Measurements from ENCODE around the gene TPPP3.

DNA sequence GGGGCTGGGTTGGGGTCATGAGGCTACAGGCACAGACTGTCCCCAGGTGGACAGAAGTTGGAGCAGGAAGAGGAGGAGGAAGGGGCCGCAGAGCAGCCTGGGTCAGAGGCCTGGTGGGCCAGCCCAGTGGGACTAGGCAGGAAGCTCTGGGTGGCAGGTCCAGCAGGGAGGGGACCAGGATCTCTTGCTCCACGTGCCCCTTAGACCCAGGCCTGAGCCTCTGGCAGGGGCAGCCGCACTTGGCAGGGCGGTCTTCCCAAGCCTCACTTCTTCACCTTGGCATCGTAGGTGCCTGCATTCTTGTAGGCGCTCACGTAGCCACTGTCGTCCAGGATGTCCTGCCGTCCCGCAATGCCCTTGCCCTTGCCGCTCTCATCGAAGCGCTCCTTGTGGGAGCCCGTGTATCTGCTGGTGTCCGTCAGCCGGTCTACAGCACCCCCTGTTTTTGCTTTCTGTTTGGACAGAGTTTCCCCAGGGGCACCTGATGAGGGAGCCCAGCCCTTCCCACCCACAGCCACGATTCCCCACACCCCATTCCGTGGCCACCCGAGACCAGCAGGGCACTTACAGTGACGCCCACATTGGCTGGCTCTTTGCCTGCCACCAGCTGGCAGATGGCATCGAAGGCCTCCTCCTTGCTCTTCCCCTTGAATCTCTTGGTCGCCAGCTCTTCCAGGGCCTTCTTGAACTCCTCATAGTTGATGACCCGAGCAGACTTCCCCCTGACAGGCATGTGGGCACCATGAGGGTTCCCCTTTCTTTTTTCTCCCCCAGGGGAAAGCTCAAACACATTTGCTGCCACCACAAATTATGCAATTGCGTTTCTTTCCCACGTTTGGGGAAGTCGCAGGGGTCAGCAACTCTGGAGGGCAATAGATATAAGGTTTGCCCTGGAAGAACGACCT, 3.1 kb downstream of the TPPP3 start:
- TF ChIP-seq, protein P1, sequence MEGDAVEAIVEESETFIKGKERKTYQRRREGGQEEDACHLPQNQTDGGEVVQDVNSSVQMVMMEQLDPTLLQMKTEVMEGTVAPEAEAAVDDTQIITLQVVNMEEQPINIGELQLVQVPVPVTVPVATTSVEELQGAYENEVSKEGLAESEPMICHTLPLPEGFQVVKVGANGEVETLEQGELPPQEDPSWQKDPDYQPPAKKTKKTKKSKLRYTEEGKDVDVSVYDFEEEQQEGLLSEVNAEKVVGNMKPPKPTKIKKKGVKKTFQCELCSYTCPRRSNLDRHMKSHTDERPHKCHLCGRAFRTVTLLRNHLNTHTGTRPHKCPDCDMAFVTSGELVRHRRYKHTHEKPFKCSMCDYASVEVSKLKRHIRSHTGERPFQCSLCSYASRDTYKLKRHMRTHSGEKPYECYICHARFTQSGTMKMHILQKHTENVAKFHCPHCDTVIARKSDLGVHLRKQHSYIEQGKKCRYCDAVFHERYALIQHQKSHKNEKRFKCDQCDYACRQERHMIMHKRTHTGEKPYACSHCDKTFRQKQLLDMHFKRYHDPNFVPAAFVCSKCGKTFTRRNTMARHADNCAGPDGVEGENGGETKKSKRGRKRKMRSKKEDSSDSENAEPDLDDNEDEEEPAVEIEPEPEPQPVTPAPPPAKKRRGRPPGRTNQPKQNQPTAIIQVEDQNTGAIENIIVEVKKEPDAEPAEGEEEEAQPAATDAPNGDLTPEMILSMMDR (IDR thresholded peaks at IDR 0.05): no peak
- TF ChIP-seq ZFX (IDR thresholded peaks at IDR 0.05; ENCODE audit: borderline replicate concordance): no peak
